Neural progenitor cell (in vitro differentiated cells): ENCODE results near the gene APAF1. TPM values are rescaled to one million over a fixed set of nuclear protein-coding genes. Genes with fewer than 3 reads are reported as not detected.

Source experiments
- DNase-seq: peaks from one replicate; pipeline ENCODE4 v3.0.0-alpha.2; 2016; ENCODE audit warnings: low spot score
- H2AFZ ChIP-seq: fragments of 200-600 bp; sonication (generic); replicated peaks from 2 replicates; pipeline ENCODE4 v1.6.1; 2016; ENCODE audit warnings: antibody characterized with exemption
- H3F3A ChIP-seq: fragments of 200-600 bp; sonication (generic); 2 replicates; pipeline ENCODE4 v1.6.1; 2016; ENCODE audit warnings: antibody characterized with exemption, low read depth
- H3K27ac ChIP-seq: fragments of 200-600 bp; sonication (generic); 2 replicates; pipeline ENCODE4 v1.5.1; 2016; ENCODE audit warnings: mild to moderate bottlenecking
- H3K27me3 ChIP-seq: fragments of 200-600 bp; sonication (generic); 2 replicates; pipeline ENCODE4 v1.6.1; 2016; ENCODE audit warnings: mild to moderate bottlenecking, moderate library complexity
- H3K36me3 ChIP-seq: fragments of 200-600 bp; sonication (generic); 2 replicates; pipeline ENCODE4 v1.5.1; 2016
- H3K4me1 ChIP-seq: fragments of 200-600 bp; sonication (generic); 2 replicates; pipeline ENCODE4 v1.6.1; 2016; ENCODE audit warnings: mixed run types
- H3K4me2 ChIP-seq: fragments of 200-600 bp; sonication (generic); 2 replicates; pipeline ENCODE4 v1.6.1; 2016
- H3K4me3 ChIP-seq: fragments of 200-600 bp; sonication (generic); 2 replicates; pipeline ENCODE4 v1.5.1; 2016
- H3K79me2 ChIP-seq: fragments of 200-600 bp; sonication (generic); 2 replicates; pipeline ENCODE4 v1.6.1; 2016; ENCODE audit warnings: low read depth
- H3K9ac ChIP-seq: fragments of 200-600 bp; sonication (generic); 2 replicates; pipeline ENCODE4 v1.6.1; 2016
- H3K9me3 ChIP-seq: fragments of 200-600 bp; sonication (generic); 2 replicates; pipeline ENCODE4 v1.5.1; 2016; ENCODE audit warnings: low read depth
- H4K20me1 ChIP-seq: fragments of 200-600 bp; sonication (generic); 2 replicates; pipeline ENCODE4 v1.6.1; 2016; ENCODE audit warnings: low read depth
- H3K27ac Mint-ChIP-seq: 3 replicates; pipeline ENCODE4 v1.8.0; 2021; ENCODE audit warnings: mixed read lengths
- H3K27me3 Mint-ChIP-seq: 2 replicates; pipeline ENCODE4 v1.8.0; 2022; ENCODE audit warnings: low read depth, mild to moderate bottlenecking, inconsistent platforms, moderate library complexity, mixed read lengths; ENCODE audit not compliant: insufficient read depth
- H3K36me3 Mint-ChIP-seq: 3 replicates; pipeline ENCODE4 v1.8.0; 2021; ENCODE audit warnings: mixed read lengths
- H3K4me1 Mint-ChIP-seq: 3 replicates; pipeline ENCODE4 v1.8.0; 2021; ENCODE audit warnings: mixed read lengths
- H3K4me3 Mint-ChIP-seq: 3 replicates; pipeline ENCODE4 v1.8.0; 2021; ENCODE audit warnings: mild to moderate bottlenecking, moderate library complexity, mixed read lengths
- H3K9me3 Mint-ChIP-seq: 3 replicates; pipeline ENCODE4 v1.8.0; 2020; ENCODE audit warnings: mixed read lengths
- CTCF ChIP-seq: fragments of 200-600 bp; sonication (generic); IDR thresholded peaks from 2 replicates; pipeline ENCODE4 v1.5.1; 2017; ENCODE audit warnings: antibody characterized with exemption, mild to moderate bottlenecking
- EZH2 ChIP-seq: fragments of 200-600 bp; sonication (generic); IDR thresholded peaks from 2 replicates; pipeline ENCODE4 v1.6.1; 2017; ENCODE audit warnings: antibody characterized with exemption, mild to moderate bottlenecking, moderate library complexity
- EZH2phosphoT487 ChIP-seq: fragments of 200-600 bp; sonication (generic); IDR thresholded peaks from 2 replicates; pipeline ENCODE4 v1.6.1; 2017; ENCODE audit warnings: antibody characterized with exemption
- total RNA-seq: library from RNA; depleted of rRNA; stranded (reverse); fragments of >200 nt; gene quantifications from 2 replicates; pipeline ENCODE4 v1.2.3, GENCODE V29; 2015; ENCODE audit warnings: low replicate concordance

Gene APAF1
- total RNA-seq, 1 donor from 2014 or later: 69.1 TPM

GRCh38 chr12:98719515-98720504 is 74.7 kb downstream of the APAF1 start:
- Histone ChIP-seq H3K79me2 (no peaks in the 10 kb centered on the region), H2AFZ (no peak overlapping the region), H3K4me1 (no peaks in the 10 kb centered on the region), H3K9me3 (no peaks in the 10 kb centered on the region), H3K9ac (no peak overlapping the region), H3K4me3 (no peak overlapping the region), H3K4me2 (no peak overlapping the region), H4K20me1 (no peaks in the 10 kb centered on the region), H3K27me3 (no peaks in the 10 kb centered on the region), H3F3A (no peaks in the 10 kb centered on the region), H3K27ac (no peak overlapping the region), H3K36me3 (peaks cover 11% of the 10 kb centered on the region)
- Mint-ChIP-seq H3K27ac (no peak overlapping the region), H3K4me3 (no peak overlapping the region), H3K4me1 (no peaks in the 10 kb centered on the region), H3K36me3 (peaks cover 16% of the 10 kb centered on the region), H3K27me3 (peaks cover 2% of the 10 kb centered on the region), H3K9me3 (no peaks in the 10 kb centered on the region)
- DNase-seq: no peak
- TF ChIP-seq EZH2phosphoT487 (no peak), EZH2 (no peak), CTCF (no peak)

GRCh38 chr12:98721204-98721702 is 76.2 kb downstream of the APAF1 start:
- no peaks in the 10 kb centered on the region for H3K4me1 ChIP-seq
- H3K9me3 Mint-ChIP-seq: no peaks in the 10 kb centered on the region

GRCh38 chr12:98724384-98725155 is 79.5 kb downstream of the APAF1 start:
- TF ChIP-seq EZH2phosphoT487 (no peak), CTCF (no peak), EZH2 (no peak)
- H3K79me2 ChIP-seq: no peaks in the 10 kb centered on the region
- no peaks in the 10 kb centered on the region for H4K20me1 ChIP-seq
- peaks cover 9% of the 10 kb centered on the region for H3K36me3 Mint-ChIP-seq
- H3K27me3 ChIP-seq: no peaks in the 10 kb centered on the region
- H2AFZ ChIP-seq: no peak overlapping the region
- no peak overlapping the region for H3K4me3 ChIP-seq
- no peak for DNase-seq
- no peaks in the 10 kb centered on the region for H3K4me1 ChIP-seq
- no peak overlapping the region for H3K27ac Mint-ChIP-seq
- no peaks in the 10 kb centered on the region for H3K9me3 Mint-ChIP-seq
- no peak overlapping the region for H3K4me3 Mint-ChIP-seq
- H3K27ac ChIP-seq: no peak overlapping the region
- H3K36me3 ChIP-seq: peaks cover 12% of the 10 kb centered on the region
- H3K9me3 ChIP-seq: no peaks in the 10 kb centered on the region
- peaks cover 6% of the 10 kb centered on the region for H3K4me1 Mint-ChIP-seq
- no peak overlapping the region for H3K4me2 ChIP-seq
- no peak overlapping the region for H3K9ac ChIP-seq
- no peaks in the 10 kb centered on the region for H3K27me3 Mint-ChIP-seq
- peaks cover 4% of the 10 kb centered on the region for H3F3A ChIP-seq

More at GRCh38 chr12:98721204-98721702, 76.2 kb downstream of the APAF1 start:
- Mint-ChIP-seq H3K4me3 (no peak overlapping the region), H3K27me3 (peaks cover 2% of the 10 kb centered on the region), H3K27ac (no peak overlapping the region), H3K36me3 (peaks cover 16% of the 10 kb centered on the region), H3K4me1 (peaks cover 6% of the 10 kb centered on the region)
- Histone ChIP-seq H4K20me1 (no peaks in the 10 kb centered on the region), H3K27ac (no peak overlapping the region), H3K9ac (no peak overlapping the region), H3K9me3 (no peaks in the 10 kb centered on the region), H3K4me2 (no peak overlapping the region), H2AFZ (no peak overlapping the region), H3F3A (peaks cover 4% of the 10 kb centered on the region), H3K79me2 (no peaks in the 10 kb centered on the region), H3K36me3 (peaks cover under 1% of the 10 kb centered on the region), H3K4me3 (no peak overlapping the region), H3K27me3 (no peaks in the 10 kb centered on the region)
- TF ChIP-seq CTCF: no peak
- no peak for TF ChIP-seq EZH2phosphoT487
- TF ChIP-seq EZH2: no peak
- no peak for DNase-seq
